Ectodermal cell (in vitro differentiated cells): ENCODE measurements around the gene C11orf65.
"Not testable (repeated sequence)": the region's sequence is repeated elsewhere in the genome, so short reads cannot be mapped to it uniquely, and the experiment has no call there.

Experiments used
- H3K27ac ChIP-seq: 2 replicates; pipeline ENCODE4 v1.7.0; 2013; ENCODE audit warnings: mild to moderate bottlenecking, low read depth, low read length; ENCODE audit not compliant: insufficient read depth, poor library complexity, severe bottlenecking
- H3K27me3 ChIP-seq: 2 replicates; pipeline ENCODE4 v1.7.0; 2013; ENCODE audit warnings: mild to moderate bottlenecking, low read length; ENCODE audit not compliant: insufficient read depth, control insufficient read depth, poor library complexity, severe bottlenecking
- H3K36me3 ChIP-seq: one replicate; pipeline ENCODE4 v1.7.0; 2013; ENCODE audit warnings: low read length; ENCODE audit not compliant: control insufficient read depth, insufficient read depth
- H3K4me1 ChIP-seq: one replicate; pipeline ENCODE4 v1.7.0; 2013; ENCODE audit warnings: low read length; ENCODE audit not compliant: control insufficient read depth, insufficient read depth
- H3K4me3 ChIP-seq: 2 replicates; pipeline ENCODE4 v1.7.0; 2013; ENCODE audit warnings: low read depth, low read length, control low read depth; ENCODE audit not compliant: insufficient read depth
- H3K9me3 ChIP-seq: 2 replicates; pipeline ENCODE4 v1.7.0; 2013; ENCODE audit warnings: mild to moderate bottlenecking, low read length, moderate library complexity; ENCODE audit not compliant: control insufficient read depth
- WGBS, 2 experiments: methylation state at CpG; one replicate each; pipeline ENCODE4 v1.1.7; 2013; ENCODE audit warnings: missing lambda C conversion rate in 2 of 2; 5-methylcytosine and 5-hydroxymethylcytosine counted together

C11orf65 gene

DNA sequence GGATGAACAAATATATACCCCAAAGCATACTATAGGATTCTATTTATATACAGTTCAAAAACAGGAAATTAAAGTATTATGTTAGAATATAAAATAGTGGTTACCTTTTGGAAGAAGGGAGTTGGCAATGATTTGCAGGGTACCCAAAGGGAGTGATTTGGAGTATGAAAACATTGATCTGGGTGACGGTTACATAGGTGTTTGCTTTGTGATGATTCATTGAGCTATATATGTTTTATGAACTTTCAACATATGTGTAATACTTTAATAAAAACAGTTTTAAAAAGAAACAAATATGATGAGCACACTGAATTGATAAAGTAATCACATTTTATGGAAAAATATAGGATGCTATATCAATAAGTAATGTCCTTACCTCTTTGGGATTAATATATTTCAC, 36.0 kb downstream of the C11orf65 start:
- no peaks in the 10 kb centered on the region for H3K9me3 ChIP-seq
- H3K27ac ChIP-seq: no peak overlapping the region
- no peaks in the 10 kb centered on the region for H3K36me3 ChIP-seq
- 83 to 93% methylated on average over 1 of the region's 1 CpG for WGBS, 2 experiments
- no peak overlapping the region for H3K4me3 ChIP-seq
- no peaks in the 10 kb centered on the region for H3K27me3 ChIP-seq
- no peaks in the 10 kb centered on the region for H3K4me1 ChIP-seq

DNA sequence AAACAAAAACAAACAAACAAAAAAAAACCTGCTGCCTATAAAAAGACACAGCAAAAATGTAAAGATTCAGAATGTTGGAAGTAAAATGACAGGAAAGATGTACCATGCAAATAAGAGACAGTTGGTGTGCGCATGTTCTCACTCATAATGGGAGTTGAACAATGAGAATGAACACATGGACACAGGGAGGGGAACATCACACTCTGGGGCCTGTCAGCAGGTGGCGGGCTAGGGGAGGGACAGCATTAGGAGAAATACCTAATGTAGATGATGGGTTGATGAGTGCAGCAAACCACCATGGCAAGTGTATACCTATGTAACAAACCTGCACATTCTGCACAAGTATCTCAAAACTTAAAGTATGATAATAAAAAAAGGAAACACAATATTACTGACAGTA, 49.8 kb downstream of the C11orf65 start:
- H3K9me3 ChIP-seq, H3K4me1 ChIP-seq, H3K36me3 ChIP-seq, H3K27me3 ChIP-seq, H3K4me3 ChIP-seq, H3K27ac ChIP-seq: not testable (repeated sequence)
- WGBS, 2 experiments: 85 to 91% methylated on average over 2 of the region's 2 CpGs

DNA sequence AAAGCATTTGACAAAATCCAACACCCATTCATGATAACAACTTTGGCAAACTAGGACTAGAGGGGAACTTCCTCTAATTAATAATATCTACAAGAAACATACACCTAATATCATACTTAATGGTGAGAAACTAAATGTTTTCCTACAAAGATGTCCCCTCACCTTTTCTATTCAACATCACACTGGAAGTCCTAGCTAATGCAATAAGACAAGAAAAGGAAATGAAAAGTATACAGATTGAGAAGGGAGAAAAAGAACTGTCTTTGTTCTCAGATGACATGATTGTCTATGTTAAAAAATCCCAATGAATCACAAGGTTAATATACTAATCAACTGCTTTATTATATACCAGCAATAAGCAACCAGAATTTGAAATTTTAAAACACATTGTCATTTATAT, 52.4 kb downstream of the C11orf65 start:
- Histone ChIP-seq H3K4me3 (no peak overlapping the region), H3K27ac (no peak overlapping the region), H3K9me3 (no peaks in the 10 kb centered on the region), H3K27me3 (no peaks in the 10 kb centered on the region), H3K4me1 (no peaks in the 10 kb centered on the region), H3K36me3 (no peaks in the 10 kb centered on the region)

DNA sequence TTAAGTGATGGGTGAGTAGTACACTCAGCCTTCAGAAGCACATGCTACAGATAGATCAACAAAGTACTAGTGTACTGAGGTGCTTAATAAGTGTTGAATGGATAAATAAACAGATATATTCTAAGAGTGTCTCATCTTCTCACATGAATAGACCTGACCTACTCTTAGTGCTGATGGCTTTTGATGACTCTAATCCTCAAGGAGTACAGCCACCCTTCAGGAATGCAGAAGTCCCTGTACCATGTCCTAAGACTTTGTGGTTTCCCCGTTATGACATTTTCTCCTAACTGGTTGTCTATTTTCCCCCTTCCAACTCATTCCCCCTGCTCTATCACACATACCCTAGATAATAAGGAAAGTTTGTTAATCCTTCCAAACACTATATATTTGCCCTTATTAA, 61.6 kb downstream of the C11orf65 start:
- no peaks in the 10 kb centered on the region for H3K36me3 ChIP-seq
- no peaks in the 10 kb centered on the region for H3K9me3 ChIP-seq
- H3K4me1 ChIP-seq: no peaks in the 10 kb centered on the region
- no peak overlapping the region for H3K27ac ChIP-seq
- 89 to 100% methylated on average over 1 of the region's 1 CpG for WGBS, 2 experiments
- no peaks in the 10 kb centered on the region for H3K27me3 ChIP-seq
- H3K4me3 ChIP-seq: no peak overlapping the region

DNA sequence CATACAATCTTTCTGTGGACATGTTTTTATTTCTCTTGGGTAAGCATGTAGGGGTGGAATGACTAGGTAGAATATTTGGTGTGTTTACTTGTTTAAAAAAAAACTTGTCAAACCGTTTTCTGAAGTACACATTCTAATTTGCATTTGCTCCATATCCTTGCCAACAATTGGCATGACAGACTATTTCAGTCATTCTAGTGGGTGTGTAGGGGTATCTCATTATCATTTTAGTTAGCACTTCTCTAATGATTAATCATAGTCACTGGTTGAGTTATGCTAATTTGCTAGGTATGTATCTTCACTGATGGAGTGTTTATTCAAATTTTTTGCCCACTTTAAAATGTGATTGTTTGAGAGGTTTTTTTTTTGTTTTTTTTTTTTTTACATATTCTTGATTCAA, 64.3 kb downstream of the C11orf65 start:
- WGBS, 2 experiments: 80% methylated on average over 1 of the region's 1 CpG; no CpG with 5 or more reads in 1 of the 2 experiments
- H3K36me3 ChIP-seq: no peaks in the 10 kb centered on the region
- no peaks in the 10 kb centered on the region for H3K27me3 ChIP-seq

DNA sequence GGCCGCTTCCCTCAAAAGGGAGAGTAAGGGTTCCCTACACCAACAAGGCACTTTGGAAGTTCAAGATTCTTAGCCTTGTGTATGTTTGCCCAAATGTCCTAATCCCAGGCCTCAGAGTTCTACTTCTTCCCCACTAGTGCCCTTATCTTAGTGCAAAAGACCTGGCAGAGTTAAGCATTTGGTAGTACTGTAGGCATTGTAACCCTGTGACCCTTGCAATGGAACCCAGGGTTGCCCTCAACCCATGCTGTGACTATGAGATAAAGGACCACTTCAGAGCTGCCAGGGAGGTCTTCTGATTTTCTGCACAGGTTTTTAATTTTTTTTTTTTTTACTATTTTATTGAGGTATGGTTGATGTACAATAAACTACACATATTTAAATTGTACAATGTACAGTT, 65.1 kb downstream of the C11orf65 start:
- Histone ChIP-seq H3K4me3 (no peak overlapping the region), H3K27ac (no peak overlapping the region), H3K27me3 (no peaks in the 10 kb centered on the region), H3K9me3 (no peaks in the 10 kb centered on the region), H3K4me1 (no peaks in the 10 kb centered on the region), H3K36me3 (no peaks in the 10 kb centered on the region)
- 81 to 84% methylated on average over 1 of the region's 1 CpG for WGBS, 2 experiments

More for the DNA sequence above, 64.3 kb downstream of the C11orf65 start:
- Histone ChIP-seq H3K27ac (no peak overlapping the region), H3K9me3 (no peaks in the 10 kb centered on the region), H3K4me1 (no peaks in the 10 kb centered on the region), H3K4me3 (no peak overlapping the region)

DNA sequence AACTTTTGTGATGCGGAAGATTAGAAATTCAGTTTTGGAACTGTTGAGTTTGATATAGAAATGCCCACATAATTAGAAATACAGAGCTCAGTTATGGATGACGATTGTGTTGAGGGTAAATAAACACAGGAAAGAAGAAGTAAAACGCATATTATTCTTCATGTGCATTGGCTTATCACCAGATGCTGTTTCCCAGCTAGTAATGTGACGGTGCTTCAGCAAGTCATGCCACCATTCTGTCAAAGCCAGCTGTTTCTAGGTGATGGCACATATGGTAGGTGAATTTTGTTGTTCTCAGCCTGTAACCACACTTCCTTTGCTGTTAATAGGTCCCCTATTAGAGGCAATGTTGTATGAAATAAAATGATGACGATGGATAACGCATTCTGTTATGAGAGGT, 68.9 kb downstream of the C11orf65 start:
- WGBS, 2 experiments: 82 to 93% methylated on average over 6 of the region's 6 CpGs
- Histone ChIP-seq H3K27ac (no peak overlapping the region), H3K36me3 (no peaks in the 10 kb centered on the region), H3K9me3 (no peaks in the 10 kb centered on the region), H3K4me3 (no peak overlapping the region), H3K4me1 (no peaks in the 10 kb centered on the region), H3K27me3 (no peaks in the 10 kb centered on the region)

DNA sequence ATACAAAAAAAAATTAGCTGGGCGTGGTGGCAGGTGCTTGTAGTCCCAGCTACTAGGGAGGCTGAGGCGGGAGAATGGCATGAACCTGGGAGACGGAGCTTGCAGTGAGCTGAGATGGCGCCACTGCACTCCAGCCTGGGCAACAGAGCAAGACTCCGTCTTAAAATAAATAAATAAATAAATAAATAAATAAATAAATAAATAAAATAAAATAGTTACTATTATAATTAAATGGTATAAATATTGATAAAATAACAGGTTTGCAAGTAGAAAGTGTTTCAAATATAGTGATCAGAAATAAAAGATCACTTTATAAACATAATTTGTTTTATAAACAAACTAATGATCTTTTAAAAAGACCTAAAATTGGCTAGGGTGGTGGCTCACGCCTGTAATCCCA, 70.7 kb downstream of the C11orf65 start:
- WGBS, 2 experiments: 91 to 92% methylated on average over 4 to 5 of the region's 6 CpGs
- not testable (repeated sequence) for H3K27ac ChIP-seq, H3K4me1 ChIP-seq, H3K27me3 ChIP-seq, H3K4me3 ChIP-seq, H3K36me3 ChIP-seq, H3K9me3 ChIP-seq

DNA sequence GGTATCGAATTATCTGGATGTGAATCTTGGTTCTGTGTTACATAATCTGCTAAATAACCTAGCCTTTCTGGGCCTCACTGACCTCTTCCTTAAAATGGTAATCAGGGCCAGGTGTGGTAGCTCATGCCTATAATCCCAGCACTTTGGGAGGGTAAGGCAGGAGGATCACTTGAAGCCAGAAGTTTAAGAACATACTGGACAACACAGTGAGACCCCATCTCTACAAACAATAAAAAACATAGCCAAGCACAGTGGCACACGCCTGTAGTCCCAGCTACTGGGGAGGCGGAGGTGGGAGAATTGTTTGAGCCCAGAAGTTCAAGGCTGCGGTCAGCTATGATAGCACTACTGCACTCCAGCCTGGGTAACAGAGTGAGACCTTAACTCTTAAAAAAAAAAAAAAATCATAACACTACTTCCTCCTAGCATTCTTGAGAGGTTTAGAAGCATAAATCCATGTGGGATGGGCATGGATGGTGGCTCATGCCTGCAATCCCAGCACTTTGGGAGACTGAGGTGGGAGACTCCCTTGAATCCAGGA, 72.5 kb downstream of the C11orf65 start:
- 94 to 95% methylated on average over 4 of the region's 4 CpGs for WGBS, 2 experiments
- no peaks in the 10 kb centered on the region for H3K27me3 ChIP-seq

DNA sequence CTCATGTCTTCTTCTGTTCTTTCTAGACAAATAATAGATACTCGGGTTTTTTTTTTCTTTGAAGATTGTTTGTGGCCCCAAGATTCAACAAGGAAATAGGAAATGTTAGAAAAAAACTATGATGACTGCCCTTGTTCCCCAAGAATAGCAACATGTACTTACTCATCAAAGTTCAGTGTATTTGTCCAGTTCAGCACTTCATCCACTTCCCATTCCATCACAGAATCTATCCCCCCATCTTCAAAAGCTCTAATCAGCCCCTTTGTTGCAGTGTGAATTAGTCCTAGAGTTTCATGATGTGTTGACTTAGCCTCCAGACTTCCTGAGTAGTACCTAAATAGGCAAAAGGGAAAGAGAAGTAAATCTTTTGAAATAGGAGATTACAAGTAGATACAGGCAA, 74.3 kb downstream of the C11orf65 start:
- Histone ChIP-seq H3K27ac (no peak overlapping the region), H3K4me3 (no peak overlapping the region), H3K27me3 (no peaks in the 10 kb centered on the region), H3K4me1 (no peaks in the 10 kb centered on the region), H3K36me3 (no peaks in the 10 kb centered on the region), H3K9me3 (no peaks in the 10 kb centered on the region)
- WGBS, 2 experiments: 75% methylated on average over 1 of the region's 1 CpG; no CpG with 5 or more reads in 1 of the 2 experiments

More for the DNA sequence above, 72.5 kb downstream of the C11orf65 start:
- no peak overlapping the region for H3K4me3 ChIP-seq
- no peaks in the 10 kb centered on the region for H3K36me3 ChIP-seq
- H3K27ac ChIP-seq: no peak overlapping the region
- H3K9me3 ChIP-seq: no peaks in the 10 kb centered on the region
- no peaks in the 10 kb centered on the region for H3K4me1 ChIP-seq

DNA sequence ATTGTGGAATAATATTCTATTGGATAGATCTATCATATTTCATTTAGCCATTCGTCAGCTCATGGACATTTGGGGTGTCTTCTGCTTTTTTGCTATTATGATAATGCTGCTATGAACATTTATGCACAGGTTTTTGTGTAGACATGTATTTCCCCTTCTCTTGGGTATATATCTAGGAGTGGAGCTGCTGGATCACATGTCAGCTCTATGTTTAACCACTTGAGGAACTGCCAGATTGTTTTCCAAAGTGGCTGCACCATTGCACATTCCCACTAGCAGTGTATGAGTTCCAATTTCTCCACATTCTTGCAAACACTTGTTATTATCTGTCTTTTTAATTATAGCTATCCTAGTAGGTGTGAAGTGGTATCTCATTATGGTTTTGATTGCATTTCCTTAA, 75.0 kb downstream of the C11orf65 start:
- 83 to 100% methylated on average over 1 of the region's 1 CpG for WGBS, 2 experiments
- H3K4me1 ChIP-seq: no peaks in the 10 kb centered on the region

More for the DNA sequence above, 75.0 kb downstream of the C11orf65 start:
- Histone ChIP-seq H3K9me3 (no peaks in the 10 kb centered on the region), H3K27ac (no peak overlapping the region), H3K36me3 (no peaks in the 10 kb centered on the region), H3K27me3 (no peaks in the 10 kb centered on the region), H3K4me3 (no peak overlapping the region)
